ENCODE results near the gene FAM217B.

The FAM217B gene, protein sequence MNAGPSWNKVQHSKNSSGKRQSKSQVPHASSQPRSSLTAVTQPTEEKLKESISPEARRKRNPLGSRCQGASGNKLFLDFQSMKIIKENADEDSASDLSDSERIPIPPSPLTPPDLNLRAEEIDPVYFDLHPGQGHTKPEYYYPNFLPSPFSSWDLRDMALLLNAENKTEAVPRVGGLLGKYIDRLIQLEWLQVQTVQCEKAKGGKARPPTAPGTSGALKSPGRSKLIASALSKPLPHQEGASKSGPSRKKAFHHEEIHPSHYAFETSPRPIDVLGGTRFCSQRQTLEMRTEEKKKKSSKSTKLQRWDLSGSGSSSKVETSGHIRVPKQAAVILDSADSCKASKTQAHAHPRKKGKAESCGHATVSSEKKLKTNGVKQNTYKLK

GRCh38 chr20:59940129-59940955 is at the start of gene FAM217B, which contains the start of gene PPP1R3D:
TSS of gene FAM217B (plus strand) at chr20:59940389. CDS start at chr20:59943944, 3,555 bp downstream.
TSS of gene PPP1R3D (minus strand) at chr20:59940305. CDS start at chr20:59939931, 374 bp downstream.
- peak within 1 kb of the TSS; percentile 68 for H3K4me3 ChIP-seq (ENCODE audit: low read depth, low read length)
- DNase-seq (ENCODE audit: low read depth) = peak; percentile 92
- peak; percentile 16; the same call in 1 of the 2 replicates for TF ChIP-seq CTCF (IDR thresholded peaks at IDR 0.05; ENCODE audit: control insufficient read depth, extremely low read depth, insufficient read depth)

GRCh38 chr20:59891581-59891980 is 48.6 kb upstream of the FAM217B start:
- H3K4me3 ChIP-seq (ENCODE audit: low read depth, low read length) = no peak overlapping the region
- DNase-seq (ENCODE audit: low read depth) = no peak
- TF ChIP-seq CTCF (IDR thresholded peaks at IDR 0.05; ENCODE audit: control insufficient read depth, extremely low read depth, insufficient read depth) = no peak

GRCh38 chr20:59895908-59896307 is 44.3 kb upstream of the FAM217B start:
- no peak for TF ChIP-seq CTCF (IDR thresholded peaks at IDR 0.05; ENCODE audit: control insufficient read depth, extremely low read depth, insufficient read depth)
- no peak overlapping the region for H3K4me3 ChIP-seq (ENCODE audit: low read depth, low read length)
- no peak for DNase-seq (ENCODE audit: low read depth)

- no peak overlapping the region for H3K4me3 ChIP-seq (ENCODE audit: low read depth, low read length)
- TF ChIP-seq CTCF (IDR thresholded peaks at IDR 0.05; ENCODE audit: control insufficient read depth, extremely low read depth, insufficient read depth) = no peak
- no peak for DNase-seq (ENCODE audit: low read depth)
Measured at GRCh38 chr20:59902470-59902869, 37.7 kb upstream of the FAM217B start.

DNA sequence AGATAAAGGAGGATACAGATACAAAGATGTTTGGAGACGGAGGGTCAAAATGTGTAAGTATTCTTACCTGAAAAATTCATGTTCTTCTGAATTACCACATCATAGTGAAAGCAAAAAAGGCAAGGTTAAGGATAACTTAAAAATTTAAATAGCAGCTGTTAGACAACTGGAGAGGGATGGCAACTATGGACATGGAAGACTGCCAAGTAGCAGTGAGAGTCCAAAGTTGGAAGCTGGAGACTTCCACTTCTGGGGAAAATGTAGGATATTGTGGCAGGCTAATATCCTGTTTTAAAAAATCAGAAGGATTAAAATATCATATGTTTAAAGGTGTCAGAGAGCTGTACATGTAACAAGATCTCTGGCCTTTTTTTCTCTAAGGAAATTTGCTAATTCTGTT is 36.6 kb upstream of the FAM217B start:
- no peak overlapping the region for H3K4me3 ChIP-seq (ENCODE audit: low read depth, low read length)
- no peak for TF ChIP-seq CTCF (IDR thresholded peaks at IDR 0.05; ENCODE audit: control insufficient read depth, extremely low read depth, insufficient read depth)
- no peak for DNase-seq (ENCODE audit: low read depth)

DNA sequence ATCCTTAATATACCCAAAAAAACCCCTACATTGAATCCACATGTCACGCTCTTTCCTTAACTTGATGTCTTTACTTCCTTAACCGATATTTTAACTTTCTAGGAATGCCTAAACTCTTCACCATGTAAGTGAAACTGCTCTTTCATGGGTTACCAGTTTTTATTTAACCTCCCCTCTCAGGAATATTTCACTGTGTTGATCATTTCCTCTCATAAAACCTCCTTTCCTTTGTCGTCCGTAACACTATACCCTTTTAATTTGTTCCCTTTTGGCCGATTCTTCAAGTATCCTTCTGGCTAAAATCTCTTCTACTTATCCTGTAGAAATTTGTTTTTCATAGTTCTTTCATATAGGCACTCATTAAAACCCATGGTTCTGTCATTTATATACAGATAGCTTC is 31.3 kb upstream of the FAM217B start:
- TF ChIP-seq CTCF (IDR thresholded peaks at IDR 0.05; ENCODE audit: control insufficient read depth, extremely low read depth, insufficient read depth) = no peak
- no peak overlapping the region for H3K4me3 ChIP-seq (ENCODE audit: low read depth, low read length)
- DNase-seq (ENCODE audit: low read depth) = no peak
